Prostate gland (tissue), 2 donors: Measurements from ENCODE around the gene CDC27.

Experiments used
- CTCF ChIP-seq, 4 experiments: fragments of 200-600 bp in 2 of 4; fragments of 450-650 bp in 2 of 4; sonication (generic) in 2 of 4; IDR thresholded peaks; 1 replicate in 3 of 4; 2 replicates in 1 of 4; pipeline ENCODE4 v1.5.1; 2016 to 2019; ENCODE audit warnings: antibody characterized with exemption in 4 of 4, mild to moderate bottlenecking in 2 of 4, moderate library complexity in 2 of 4
- POLR2A ChIP-seq: fragments of 450-650 bp; IDR thresholded peaks from one replicate; pipeline ENCODE4 v1.6.1; 2016; ENCODE audit warnings: antibody characterized with exemption, mild to moderate bottlenecking
- POLR2AphosphoS5 ChIP-seq: sonication (generic); formaldehyde crosslinking; IDR thresholded peaks from one replicate; pipeline ENCODE4 v1.6.1; 2017; ENCODE audit warnings: antibody characterized with exemption

- TF ChIP-seq CTCF (IDR thresholded peaks at IDR 0.05) (no peak), POLR2A (no peak), POLR2AphosphoS5 (no peak)
Measured at GRCh38 chr17:47095268-47095667, 93.8 kb downstream of the CDC27 start.
